Activated gamma-delta T cell treated with anti-CD3 and anti-CD28 coated beads, Interleukin-2, amount 50 U/mL, for 16 hours (primary cell): Measurements from ENCODE around the gene SNX18.

Source experiments
- DNase-seq: peaks from one replicate; pipeline ENCODE4 v3.0.0-alpha.2; 2020; ENCODE audit warnings: low read depth

SNX18 gene

DNA sequence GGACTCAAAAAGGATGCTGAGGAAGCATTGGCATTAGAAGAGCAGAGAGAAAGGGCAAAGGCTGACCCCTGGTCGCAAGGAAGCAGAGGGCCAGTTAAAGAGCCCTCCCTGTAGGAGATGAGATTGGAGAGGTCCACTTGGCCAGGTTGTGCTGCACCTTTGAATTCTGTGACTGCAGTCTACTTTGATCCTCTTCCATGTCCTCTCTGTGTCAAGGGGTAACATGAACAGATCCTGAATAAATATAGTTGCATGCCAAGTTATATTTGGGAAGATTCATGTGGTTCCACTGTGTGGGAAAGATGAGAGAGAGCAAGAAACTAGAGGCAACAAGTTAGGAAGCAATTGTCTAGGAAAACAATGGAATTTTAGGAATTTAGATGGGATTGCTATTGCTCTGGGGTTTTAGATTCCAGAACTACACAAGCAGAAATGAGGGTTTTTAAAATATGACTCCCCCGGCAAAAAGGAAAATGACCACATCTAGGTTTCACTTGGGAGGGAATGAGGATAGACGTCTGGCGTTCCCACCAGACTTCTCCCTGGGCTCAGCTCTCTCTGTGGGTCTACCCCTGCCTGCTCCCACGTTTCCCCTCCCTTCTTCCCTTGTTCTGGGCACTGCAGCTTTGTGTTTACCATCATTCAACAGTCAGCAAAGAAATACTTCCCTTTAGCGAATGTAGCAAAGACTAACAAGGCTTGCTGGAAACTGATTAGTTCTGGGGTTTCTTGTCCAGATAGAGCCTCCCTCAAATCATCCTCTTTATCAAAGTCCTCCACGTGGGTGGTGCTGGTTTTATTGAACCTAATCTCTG lies 63.6 kb downstream of the SNX18 start:
- no peak for DNase-seq

DNA sequence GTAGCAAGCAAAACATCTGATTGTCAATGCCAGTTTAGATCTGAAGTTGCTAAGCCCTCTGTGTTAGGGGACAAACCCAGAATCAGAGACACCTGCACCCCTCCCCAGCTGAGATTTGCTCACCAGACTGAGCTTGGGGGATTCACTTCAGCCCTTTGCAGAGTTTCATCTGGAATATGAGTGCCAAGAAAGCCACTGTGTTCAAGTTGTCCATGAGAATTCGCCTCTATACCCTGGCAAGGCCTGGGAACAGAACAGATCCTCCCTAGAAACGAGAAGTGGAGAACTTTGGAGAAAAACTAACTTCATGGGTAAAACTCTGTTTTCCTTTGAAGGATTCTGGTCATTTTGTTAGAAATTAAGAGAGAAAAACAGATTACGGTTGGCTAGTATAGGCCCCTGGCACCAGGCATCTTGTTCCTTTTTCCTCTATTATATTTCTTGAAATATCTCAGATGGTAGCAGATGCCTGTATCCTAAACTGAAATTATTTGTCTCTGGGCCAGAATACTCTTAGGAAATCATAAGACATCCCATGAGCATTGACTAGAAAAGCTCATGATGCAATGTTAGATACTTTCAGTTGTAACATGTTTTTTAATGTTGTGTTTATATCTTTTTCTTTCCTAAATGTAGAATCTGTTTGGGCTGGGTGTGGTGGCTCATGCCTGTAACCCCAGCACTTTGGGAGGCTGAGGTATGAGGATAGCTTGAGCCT lies 64.4 kb downstream of the SNX18 start:
- no peak for DNase-seq

DNA sequence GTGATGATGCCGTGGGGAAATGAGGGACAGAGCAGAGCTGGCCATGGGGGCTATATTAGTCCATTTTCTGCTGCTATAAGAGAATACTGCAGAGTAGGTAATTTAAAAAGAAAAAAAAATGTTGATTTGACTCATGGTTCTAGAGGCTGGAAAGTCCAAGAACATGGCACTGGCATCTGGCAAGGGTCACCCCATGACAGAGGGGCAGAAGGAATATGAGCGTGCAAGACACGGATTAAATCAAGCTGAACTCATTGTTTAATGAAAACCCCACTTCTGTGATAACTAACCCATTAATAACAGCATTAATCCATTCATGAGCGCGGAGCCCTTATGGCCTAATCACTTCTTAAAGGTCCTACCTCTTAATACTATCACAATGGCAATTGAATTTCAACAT lies 68.8 kb downstream of the SNX18 start:
- no peak for DNase-seq

DNA sequence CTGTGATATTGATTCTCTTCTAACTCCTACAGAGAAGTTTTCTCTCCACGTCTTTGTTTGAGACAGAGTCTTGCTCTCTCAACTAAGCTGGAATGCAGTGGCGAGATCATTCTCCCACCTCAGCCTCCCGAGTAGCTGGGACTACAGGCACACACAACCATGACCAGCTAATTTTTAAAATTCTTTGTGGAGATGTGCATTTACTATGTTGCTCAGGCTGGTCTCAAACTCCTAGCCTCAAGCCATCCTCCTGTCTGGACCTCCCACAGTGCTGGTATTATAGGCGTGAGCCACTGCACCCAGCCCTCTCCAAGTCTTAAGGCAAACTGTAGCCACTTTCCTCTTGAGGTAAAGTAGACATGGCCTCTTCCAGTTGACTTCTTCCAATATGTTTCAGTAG lies 72.2 kb downstream of the SNX18 start:
- DNase-seq: no peak

GRCh38 chr5:54590824-54591223 lies 73.3 kb downstream of the SNX18 start:
- no peak for DNase-seq

- DNase-seq: no peak
Measured at GRCh38 chr5:54593779-54594178, 76.2 kb downstream of the SNX18 start.

DNA sequence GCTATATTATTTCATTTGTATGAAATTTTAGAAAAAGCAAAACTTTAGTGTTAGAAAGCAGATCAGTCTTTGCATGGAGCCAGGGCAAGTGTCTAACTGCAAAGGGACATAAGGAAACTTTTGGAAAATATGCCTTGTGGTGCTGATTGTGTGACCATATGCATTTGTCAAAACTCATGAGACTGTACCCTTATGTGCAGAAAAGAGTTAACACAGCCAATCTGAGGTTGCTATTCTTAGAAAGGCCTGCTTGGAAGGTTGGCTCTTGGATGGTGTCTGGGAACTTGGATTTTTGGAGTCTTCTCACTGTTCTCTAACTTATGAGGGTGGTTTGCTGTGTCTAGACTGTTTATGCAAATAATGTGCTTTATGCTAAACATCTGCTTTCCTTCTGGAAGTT lies 76.6 kb downstream of the SNX18 start:
- DNase-seq: no peak

- no peak for DNase-seq
Measured at GRCh38 chr5:54595721-54596120, 78.2 kb downstream of the SNX18 start.
